IMR-90 (cell line): ENCODE results near the gene OSBPL2. TPM values are rescaled to one million over a fixed set of nuclear protein-coding genes. Genes with fewer than 3 reads are reported as not detected.

Experiments used
- ATAC-seq: fragments of 200-7000 bp; cut with Tn5 transposase; 2 replicates; pipeline ENCODE4 v1.9.1; 2020; ENCODE audit warnings: low read depth, mild to moderate bottlenecking, moderate library complexity
- BruUV-seq: library from RNA; stranded (reverse); fragments of 400-500 nt; replicated peaks from 2 replicates; lab custom pipeline; 2021; lab: Mats Ljungman, UMichigan
- CTCF ChIA-PET: fragments of 300-600 bp; formaldehyde crosslinking; extraction: SDS; loops from one replicate; lab custom pipeline; 2021; ENCODE audit warnings: antibody characterized with exemption; lab: Yijun Ruan, JAX
- POLR2A ChIA-PET: fragments of 300-600 bp; sonication (Branson Sonifier 250); formaldehyde crosslinking; loops from one replicate; lab custom pipeline; 2022; ENCODE audit warnings: antibody characterized with exemption; ENCODE audit not compliant: unreplicated experiment; lab: Charles Lee
- DNase-seq: peaks from one replicate; pipeline ENCODE4 v3.0.0; 2013
- H2AFZ ChIP-seq: replicated peaks from 2 replicates; pipeline ENCODE3; 2013; ENCODE audit warnings: low read length, mild to moderate bottlenecking; ENCODE audit not compliant: poor library complexity
- H2AK5ac ChIP-seq: 2 replicates; pipeline ENCODE4 v1.6.1; 2013; ENCODE audit warnings: low read depth, low read length, inconsistent platforms
- H2AK9ac ChIP-seq: replicated peaks from 2 replicates; pipeline ENCODE3; 2013; ENCODE audit warnings: mild to moderate bottlenecking, low read depth, low read length, moderate library complexity; ENCODE audit not compliant: poor library complexity
- H2BK120ac ChIP-seq: 2 replicates; pipeline ENCODE4 v1.6.1; 2013; ENCODE audit warnings: low read depth, low read length, inconsistent platforms
- H2BK15ac ChIP-seq: 3 replicates; pipeline ENCODE4 v1.6.1; 2013; ENCODE audit warnings: low read depth, low read length, inconsistent platforms
- H2BK20ac ChIP-seq: 2 replicates; pipeline ENCODE4 v1.6.1; 2013; ENCODE audit warnings: low read depth, mild to moderate bottlenecking, inconsistent platforms, low read length, moderate library complexity
- H2BK5ac ChIP-seq: 2 replicates; pipeline ENCODE4 v1.6.1; 2013; ENCODE audit warnings: mild to moderate bottlenecking, low read depth, low read length, inconsistent platforms; ENCODE audit not compliant: poor library complexity, severe bottlenecking
- H3K14ac ChIP-seq: replicated peaks from 2 replicates; pipeline ENCODE4 v1.6.1; 2013; ENCODE audit warnings: low read depth, low read length, inconsistent platforms
- H3K18ac ChIP-seq: 2 replicates; pipeline ENCODE4 v1.6.1; 2013; ENCODE audit warnings: low read depth, low read length, control low read depth
- H3K23ac ChIP-seq: 2 replicates; pipeline ENCODE4 v1.6.1; 2013; ENCODE audit warnings: low read depth, low read length, inconsistent platforms
- H3K27ac ChIP-seq: 2 replicates; pipeline ENCODE4 v1.5.1; 2013; ENCODE audit warnings: mild to moderate bottlenecking, control low read depth, low read length; ENCODE audit not compliant: insufficient read depth
- H3K27me3 ChIP-seq: 2 replicates; pipeline ENCODE4 v1.6.1; 2013; ENCODE audit warnings: low read length; ENCODE audit not compliant: control insufficient read depth, insufficient read depth
- H3K36me3 ChIP-seq: 2 replicates; pipeline ENCODE4 v1.6.1; 2013; ENCODE audit warnings: low read length, mixed read lengths; ENCODE audit not compliant: control insufficient read depth, insufficient read depth
- H3K4ac ChIP-seq: 2 replicates; pipeline ENCODE4 v1.6.1; 2013; ENCODE audit warnings: low read depth, low read length, inconsistent platforms
- H3K4me1 ChIP-seq: 2 replicates; pipeline ENCODE4 v1.6.1; 2013; ENCODE audit warnings: low read length, mixed read lengths; ENCODE audit not compliant: control insufficient read depth, insufficient read depth
- H3K4me2 ChIP-seq: 2 replicates; pipeline ENCODE4 v1.6.1; 2013; ENCODE audit warnings: low read depth, mild to moderate bottlenecking, control low read depth, low read length, moderate library complexity
- H3K4me3 ChIP-seq: 2 replicates; pipeline ENCODE4 v1.5.1; 2013; ENCODE audit warnings: low read depth, mild to moderate bottlenecking, control low read depth, low read length, moderate library complexity; ENCODE audit not compliant: insufficient read depth
- H3K56ac ChIP-seq: 2 replicates; pipeline ENCODE4 v1.6.1; 2013; ENCODE audit warnings: low read length, inconsistent platforms; ENCODE audit not compliant: insufficient read depth; ENCODE audit errors: extremely low read depth
- H3K79me1 ChIP-seq, 2 experiments: 2 replicates each; pipeline ENCODE4 v1.6.1; 2013; ENCODE audit warnings: low read length in 2 of 2, inconsistent platforms in 1 of 2, low read depth in 1 of 2
- H3K9ac ChIP-seq: 2 replicates; pipeline ENCODE4 v1.6.1; 2013; ENCODE audit warnings: low read depth, low read length, control low read depth
- H3K9me1 ChIP-seq: 2 replicates; pipeline ENCODE4 v1.6.1; 2013; ENCODE audit warnings: low read length, inconsistent platforms; ENCODE audit not compliant: insufficient read depth
- H3K9me3 ChIP-seq: 2 replicates; pipeline ENCODE4 v1.6.1; 2013; ENCODE audit warnings: low read length; ENCODE audit not compliant: control insufficient read depth, insufficient read depth
- H4K20me1 ChIP-seq: 2 replicates; pipeline ENCODE4 v1.6.1; 2013; ENCODE audit warnings: low read length, inconsistent platforms; ENCODE audit not compliant: insufficient read depth
- H4K5ac ChIP-seq: 2 replicates; pipeline ENCODE4 v1.6.1; 2013; ENCODE audit warnings: mild to moderate bottlenecking, low read depth, low read length, control low read depth
- H4K8ac ChIP-seq, 2 experiments: 2 replicates each; pipeline ENCODE4 v1.6.1; 2013; ENCODE audit warnings: low read depth in 2 of 2, low read length in 2 of 2, control low read depth in 1 of 2, inconsistent platforms in 1 of 2
- H4K91ac ChIP-seq: 2 replicates; pipeline ENCODE4 v1.6.1; 2013; ENCODE audit warnings: low read depth, low read length, inconsistent platforms; ENCODE audit not compliant: insufficient read depth
- BHLHE40 ChIP-seq: fragments of 150-350 bp; IDR thresholded peaks from 2 replicates; pipeline ENCODE4 v1.6.1; 2016; ENCODE audit warnings: mild to moderate bottlenecking, low read depth, low read length
- CEBPB ChIP-seq: IDR thresholded peaks from 2 replicates; pipeline ENCODE4 v1.6.1; 2012; ENCODE audit warnings: low read depth, low read length, improper control_type of control experiment
- CHD1 ChIP-seq: IDR thresholded peaks from 2 replicates; pipeline ENCODE4 v1.6.1; 2012; ENCODE audit warnings: low read depth, low read length, improper control_type of control experiment
- MAFK ChIP-seq: IDR thresholded peaks from 2 replicates; pipeline ENCODE4 v1.6.1; 2012; ENCODE audit warnings: low read depth, low read length, improper control_type of control experiment
- MXI1 ChIP-seq: IDR thresholded peaks from 2 replicates; pipeline ENCODE4 v1.6.1; 2012; ENCODE audit warnings: low read depth, mild to moderate bottlenecking, low read length, moderate library complexity, borderline replicate concordance
- NFE2L2 ChIP-seq: fragments of 150-350 bp; IDR thresholded peaks from 2 replicates; pipeline ENCODE4 v1.6.1; 2016; ENCODE audit warnings: low read depth, mild to moderate bottlenecking, low read length
- POLR2A ChIP-seq: IDR thresholded peaks from 2 replicates; pipeline ENCODE4 v1.6.1; 2012; ENCODE audit warnings: mild to moderate bottlenecking, low read depth, low read length
- RAD21 ChIP-seq: IDR thresholded peaks from 2 replicates; pipeline ENCODE4 v1.6.1; 2012; ENCODE audit warnings: low read length, improper control_type of control experiment
- RCOR1 ChIP-seq: IDR thresholded peaks from 2 replicates; pipeline ENCODE4 v1.6.1; 2012; ENCODE audit warnings: mild to moderate bottlenecking, low read length, improper control_type of control experiment; ENCODE audit not compliant: insufficient replicate concordance
- RFX5 ChIP-seq: IDR thresholded peaks from 2 replicates; pipeline ENCODE4 v1.8.0; 2012; ENCODE audit warnings: low read depth, mild to moderate bottlenecking, low read length, moderate library complexity
- SMC3 ChIP-seq: fragments of 150-350 bp; IDR thresholded peaks from 2 replicates; pipeline ENCODE4 v1.6.1; 2016; ENCODE audit warnings: low read depth, mild to moderate bottlenecking, antibody characterized with exemption, low read length, moderate library complexity
- WGBS, 2 experiments: methylation state at CpG; one replicate each; pipeline versions ENCODE4 v1.1.5 to v1.1.7; 2013; ENCODE audit warnings: missing lambda C conversion rate in 2 of 2; ENCODE audit not compliant: insufficient read length in 1 of 2; ENCODE audit errors: extremely low coverage in 2 of 2; 5-methylcytosine and 5-hydroxymethylcytosine counted together
- dilution Hi-C: fragments of 300-500 bp; cut with HindIII; formaldehyde crosslinking; loops from one replicate; pipeline ENCODE4 v1.14.3; 2018; ENCODE audit warnings: low sequenced_read_pairs; ENCODE audit not compliant: unreplicated experiment
- in situ Hi-C: fragments of 300-500 bp; cut with MboI; formaldehyde crosslinking; loops from 3 replicates; pipeline ENCODE4 v1.14.3; 2019; ENCODE audit warnings: low sequenced_read_pairs, inconsistent platforms, mixed read lengths
- intact Hi-C: fragments of 100-400 bp; cut with micrococcal nuclease; formaldehyde crosslinking; loops from 2 replicates; pipeline ENCODE4 v1.10.0; 2022
- polyA plus RNA-seq, 3 experiments: library from polyadenylated mRNA; depleted of rRNA; stranded (reverse); fragments of >200 nt; gene quantifications; 2 replicates each; pipeline ENCODE4 v1.2.3, GENCODE V29; 2012; ENCODE audit warnings: low replicate concordance in 1 of 3
- total RNA-seq: library from RNA; depleted of rRNA; stranded (reverse); fragments of >200 nt; gene quantifications from 2 replicates; pipeline ENCODE4 v1.2.3, GENCODE V29; 2012
- TF ChIP-seq, protein P1 (sequence below): fragments of 150-350 bp; IDR thresholded peaks from 2 replicates; pipeline ENCODE4 v1.6.1; 2017; ENCODE audit warnings: mild to moderate bottlenecking, antibody characterized with exemption, low read length, low read depth

The OSBPL2 gene
- total and polyA plus RNA-seq, 2 of the 4 experiments (the other 2 are of a cell fraction), result 19.3 to 27.6 TPM

GRCh38 chr20:62193079-62194025, 45.0 kb upstream of the OSBPL2 start:
- Histone ChIP-seq H3K18ac (no peak overlapping the region), H4K91ac (no peak overlapping the region), H3K4me1 (no peaks in the 10 kb centered on the region), H3K27ac (no peak overlapping the region), H3K9me3 (no peaks in the 10 kb centered on the region), H3K79me1 (peaks cover 11 to 48% of the 10 kb centered on the region in 2 experiments; a peak in 3 of 4 replicates), H3K36me3 (peaks cover 33% of the 10 kb centered on the region), H2AK5ac (no peak overlapping the region), H4K8ac (no peak overlapping the region), H2AK9ac (no peak overlapping the region), H3K23ac (no peak overlapping the region), H3K4me2 (no peak overlapping the region), H2BK20ac (no peak overlapping the region), H2BK15ac (no peak overlapping the region), H4K5ac (no peak overlapping the region), H3K14ac (no peak overlapping the region), H2BK120ac (no peak overlapping the region), H3K4me3 (no peak overlapping the region), H3K56ac (no peak overlapping the region), H3K27me3 (no peaks in the 10 kb centered on the region), H4K20me1 (peaks cover 18% of the 10 kb centered on the region; the same call in 1 of the 2 replicates), H2BK5ac (no peak overlapping the region), H2AFZ (no peak overlapping the region), H3K4ac (no peak overlapping the region), H3K9ac (no peak overlapping the region), H3K9me1 (no peaks in the 10 kb centered on the region; the same call in 1 of the 2 replicates)
- CTCF ChIA-PET, result no interaction called here
- TF ChIP-seq MAFK (no peak), CHD1 (no peak), SMC3 (no peak), NFE2L2 (no peak), RCOR1 (no peak), MXI1 (no peak), BHLHE40 (no peak), RAD21 (no peak), RFX5 (no peak), POLR2A (no peak), CEBPB (no peak)
- TF ChIP-seq, protein P1, sequence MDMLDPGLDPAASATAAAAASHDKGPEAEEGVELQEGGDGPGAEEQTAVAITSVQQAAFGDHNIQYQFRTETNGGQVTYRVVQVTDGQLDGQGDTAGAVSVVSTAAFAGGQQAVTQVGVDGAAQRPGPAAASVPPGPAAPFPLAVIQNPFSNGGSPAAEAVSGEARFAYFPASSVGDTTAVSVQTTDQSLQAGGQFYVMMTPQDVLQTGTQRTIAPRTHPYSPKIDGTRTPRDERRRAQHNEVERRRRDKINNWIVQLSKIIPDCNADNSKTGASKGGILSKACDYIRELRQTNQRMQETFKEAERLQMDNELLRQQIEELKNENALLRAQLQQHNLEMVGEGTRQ, result no peak
- in situ Hi-C loops (no loop called here), dilution Hi-C loops (no loop called here), intact Hi-C loops (no loop called here)
- BruUV-seq, result no TSS peak
- WGBS, 2 experiments, result 92% methylated on average over 9 of the region's 29 CpGs; no CpG with 5 or more reads in 1 of the 2 experiments
- DNase-seq (no peak), ATAC-seq (no peak)
- POLR2A ChIA-PET, result no interaction called here
